ENCODE results near the gene BLOC1S4.
"Not testable (repeated sequence)": the region's sequence is repeated elsewhere in the genome, so short reads cannot be mapped to it uniquely, and the experiment has no call there.

Gene BLOC1S4

DNA sequence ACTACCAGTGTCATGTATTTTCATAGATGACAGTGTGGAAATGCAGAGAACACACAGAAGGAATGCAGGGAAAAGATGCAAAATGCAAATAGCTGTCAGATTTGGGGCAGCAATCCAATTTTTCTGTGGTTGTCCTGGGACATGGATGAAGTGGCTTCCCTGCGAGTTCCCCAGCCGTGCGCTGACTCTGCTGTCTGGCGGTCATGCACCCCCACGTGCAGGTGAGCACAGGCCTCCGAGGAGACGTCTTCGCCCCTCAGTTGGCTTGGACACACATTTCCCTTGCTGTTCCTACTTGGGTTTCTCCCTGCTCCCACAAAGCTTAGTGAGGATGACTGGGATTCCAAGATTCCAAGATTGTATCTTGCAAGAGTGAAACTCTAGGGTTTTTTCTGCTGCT, 24.4 kb downstream of the BLOC1S4 start:
- DNase-seq (ENCODE audit: low read depth in 3 of 3): no peak

GRCh38 chr4:6742507-6742906, 26.5 kb downstream of the BLOC1S4 start:
- DNase-seq (ENCODE audit: low read depth in 3 of 3): no peak

DNA sequence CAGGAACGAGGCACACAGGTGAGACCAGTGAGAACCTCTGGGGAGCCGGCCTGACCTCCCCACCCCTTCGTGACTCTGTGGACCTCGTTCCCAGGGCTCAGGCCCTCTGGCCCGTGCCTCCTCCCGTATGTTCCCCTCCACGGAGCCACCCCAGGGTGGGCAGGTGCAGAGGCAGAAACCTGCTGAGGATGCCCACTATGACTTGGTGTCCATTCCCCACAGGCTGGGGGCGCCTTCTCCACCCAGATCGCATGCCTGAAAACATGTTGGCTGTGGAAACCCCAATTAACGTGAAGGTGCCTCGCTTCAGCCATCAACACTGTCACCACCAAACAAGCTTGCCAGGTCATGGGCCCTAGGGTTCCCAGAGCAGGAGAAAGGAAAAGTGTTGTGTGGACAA, 27.0 kb downstream of the BLOC1S4 start:
- DNase-seq (ENCODE audit: low read depth in 3 of 3): no peak

DNA sequence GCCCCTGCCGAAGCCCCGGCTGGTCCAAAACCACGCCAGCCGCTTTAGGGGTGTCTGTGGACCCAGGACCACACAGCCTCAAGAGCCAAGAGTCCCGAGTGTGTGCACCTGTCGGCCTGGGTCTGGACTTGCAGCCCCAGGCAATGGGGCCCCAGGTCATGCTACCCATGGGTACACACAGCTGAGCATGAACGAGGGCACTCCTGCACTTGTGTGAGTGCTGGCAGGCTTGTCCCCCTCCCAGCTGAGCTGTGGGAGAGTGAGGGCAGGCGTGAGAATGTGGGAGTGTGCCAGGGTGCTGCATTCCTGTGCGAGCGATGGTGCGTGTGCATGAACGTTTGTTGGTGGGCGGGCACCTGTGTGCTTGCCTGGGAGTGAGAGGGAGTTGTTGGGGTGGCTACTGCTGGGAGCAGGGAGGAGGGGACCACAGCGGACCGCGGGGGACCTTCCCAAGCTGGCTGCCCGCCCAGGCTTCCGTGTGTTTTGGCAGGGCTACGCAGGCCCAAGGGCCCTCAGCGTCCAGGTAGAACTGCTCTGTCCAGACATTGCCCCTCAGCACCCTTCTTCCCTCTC, 30.8 kb downstream of the BLOC1S4 start:
- no peak for DNase-seq (ENCODE audit: low read depth in 3 of 3)

GRCh38 chr4:6747294-6748051, 31.5 kb downstream of the BLOC1S4 start:
- no peak for DNase-seq (ENCODE audit: low read depth in 3 of 3)

- no peak for DNase-seq (ENCODE audit: low read depth in 3 of 3)
Measured at GRCh38 chr4:6748286-6748685, 32.3 kb downstream of the BLOC1S4 start.

DNA sequence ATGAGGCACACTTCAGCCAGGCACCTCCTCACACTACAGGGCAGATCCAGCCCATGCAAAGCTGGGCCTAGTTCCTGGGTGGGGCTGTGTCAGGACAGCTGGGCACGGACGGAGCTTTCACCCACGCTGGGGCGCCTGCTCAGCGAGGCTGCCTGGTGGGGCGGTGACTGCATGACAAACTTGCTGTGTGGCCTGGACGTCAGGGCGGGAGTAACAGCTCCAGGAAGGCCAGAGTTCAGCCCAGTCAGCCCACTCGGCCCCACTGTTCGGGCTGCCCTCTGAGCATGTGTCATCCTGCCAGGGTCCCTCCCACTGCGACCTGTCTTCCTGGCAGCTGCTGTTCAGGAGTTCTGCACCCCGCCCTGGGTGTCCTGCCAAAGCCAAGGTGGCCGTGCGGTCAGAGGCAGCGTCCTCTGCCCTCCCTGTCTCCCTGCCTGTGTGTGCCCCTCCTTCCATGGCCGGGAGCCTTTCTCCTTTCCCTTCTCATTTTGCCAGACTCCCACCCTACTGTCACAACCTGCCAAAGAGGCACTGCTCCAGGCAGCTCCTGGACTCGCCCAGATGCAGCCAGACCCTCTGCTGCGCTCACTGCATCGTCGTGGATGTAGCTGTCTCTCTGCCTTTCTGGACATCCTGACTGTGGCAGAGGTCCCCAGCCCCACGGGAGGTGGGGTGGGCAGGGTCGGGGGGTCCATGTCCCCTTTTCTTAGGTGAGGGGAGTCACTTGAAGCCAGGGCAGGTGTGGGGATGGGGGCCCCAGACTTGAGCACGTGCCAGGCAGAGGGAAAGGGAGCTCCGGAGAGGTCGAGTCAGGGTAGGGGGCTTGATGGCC, 33.6 kb downstream of the BLOC1S4 start:
- DNase-seq (ENCODE audit: low read depth in 3 of 3): no peak

DNA sequence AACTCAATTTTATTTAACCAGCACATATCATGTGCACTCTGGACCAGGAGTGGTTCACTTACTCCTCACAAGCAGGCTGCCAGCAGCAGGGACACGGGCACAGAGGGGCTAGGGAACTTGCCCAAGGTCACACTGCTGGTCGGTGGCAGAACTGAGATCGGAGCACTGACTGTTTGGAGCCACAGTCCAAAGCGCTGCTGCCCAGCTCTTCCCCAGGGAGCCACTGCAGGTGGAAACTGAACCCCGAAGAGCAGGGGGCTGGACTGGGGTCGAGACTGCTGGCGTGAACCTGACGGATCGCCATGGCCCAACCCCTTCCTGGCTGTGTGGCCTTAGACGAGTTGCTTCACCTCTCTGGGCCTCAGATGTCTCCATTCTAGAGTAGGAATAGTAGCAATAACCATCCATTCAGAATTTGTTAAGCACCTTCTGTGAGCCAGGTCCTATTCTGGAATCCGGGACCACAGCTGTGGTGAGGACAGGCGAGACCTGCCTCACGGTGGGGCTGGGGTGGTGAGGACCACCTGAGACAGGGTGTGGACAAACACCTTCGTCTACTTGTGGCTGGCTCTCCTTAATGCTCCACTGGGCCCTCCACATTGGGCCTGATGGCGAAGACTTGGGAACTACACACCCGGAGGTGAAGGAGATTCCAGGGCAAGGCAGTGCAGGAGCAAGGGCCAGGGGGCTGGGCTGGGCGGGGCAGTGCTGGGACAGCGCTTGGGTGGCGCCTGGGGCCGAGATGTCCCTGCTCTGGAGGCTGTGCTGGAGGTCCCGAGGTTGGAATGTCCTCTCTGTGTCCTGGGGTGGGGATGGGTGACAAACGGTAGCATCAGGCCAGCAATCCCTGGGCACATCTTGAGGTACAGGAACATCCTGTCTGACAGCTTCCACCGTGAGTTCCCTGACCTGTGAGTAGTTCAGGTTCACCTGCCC, 34.6 kb downstream of the BLOC1S4 start:
- DNase-seq (ENCODE audit: low read depth in 3 of 3): no peak

DNA sequence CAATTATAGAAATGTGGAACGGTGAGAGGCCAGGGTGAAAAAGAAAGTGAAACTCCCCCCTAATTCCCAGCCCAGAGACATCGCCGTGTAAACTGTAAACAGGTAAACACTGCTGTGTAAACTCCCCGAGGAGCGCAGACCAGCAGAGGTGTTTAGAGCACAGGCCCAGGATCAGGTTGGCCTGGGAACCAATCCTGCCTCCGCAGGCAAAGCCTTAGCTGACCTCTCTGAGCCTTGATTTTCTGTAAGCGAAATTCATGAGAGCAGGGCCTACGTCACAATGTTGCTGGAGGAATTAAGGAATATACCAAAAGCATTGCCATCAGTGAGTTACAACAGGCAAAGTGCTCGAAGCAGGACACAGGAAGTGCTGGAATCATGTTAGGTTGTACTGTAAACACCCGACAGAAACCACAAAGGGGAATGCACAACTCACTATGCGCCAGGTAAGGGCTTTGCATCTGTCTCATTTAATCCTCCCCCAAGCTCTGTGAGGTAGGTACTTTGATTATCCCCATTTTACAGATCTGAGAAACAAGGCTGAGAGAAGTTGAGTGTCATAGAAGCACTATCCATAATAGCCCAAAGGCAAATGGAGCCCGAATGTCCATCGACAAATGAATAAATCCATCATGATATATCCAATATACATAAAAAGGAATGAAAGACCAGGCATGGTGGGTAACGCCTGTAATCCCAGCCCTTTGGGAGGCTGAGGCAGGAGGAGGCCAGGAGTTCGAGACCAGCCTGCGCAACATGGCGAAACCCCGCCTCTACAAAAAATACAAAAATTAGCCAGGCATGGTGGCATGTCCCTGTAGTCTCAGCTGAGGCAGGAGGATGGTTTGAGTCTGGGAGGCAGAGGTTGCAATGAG, 35.9 kb downstream of the BLOC1S4 start:
- no peak for DNase-seq (ENCODE audit: low read depth in 3 of 3)

DNA sequence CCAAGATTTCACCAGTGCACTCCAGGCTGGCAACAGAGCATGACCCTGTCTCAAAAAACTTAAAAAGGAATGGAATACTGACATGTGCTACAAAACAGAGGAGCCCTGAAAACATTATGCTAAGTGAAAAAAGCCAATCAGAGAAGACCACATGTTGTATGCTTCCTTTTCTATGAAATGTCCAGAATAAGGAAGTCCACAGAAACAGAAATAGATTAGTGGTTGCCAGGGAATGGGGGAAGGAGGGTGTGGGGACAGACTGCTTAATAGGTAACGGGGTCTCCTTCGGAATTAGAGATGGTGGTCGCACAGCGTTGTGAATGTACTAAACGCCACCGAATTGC, 36.5 kb downstream of the BLOC1S4 start:
- no peak for DNase-seq (ENCODE audit: low read depth in 3 of 3)

DNA sequence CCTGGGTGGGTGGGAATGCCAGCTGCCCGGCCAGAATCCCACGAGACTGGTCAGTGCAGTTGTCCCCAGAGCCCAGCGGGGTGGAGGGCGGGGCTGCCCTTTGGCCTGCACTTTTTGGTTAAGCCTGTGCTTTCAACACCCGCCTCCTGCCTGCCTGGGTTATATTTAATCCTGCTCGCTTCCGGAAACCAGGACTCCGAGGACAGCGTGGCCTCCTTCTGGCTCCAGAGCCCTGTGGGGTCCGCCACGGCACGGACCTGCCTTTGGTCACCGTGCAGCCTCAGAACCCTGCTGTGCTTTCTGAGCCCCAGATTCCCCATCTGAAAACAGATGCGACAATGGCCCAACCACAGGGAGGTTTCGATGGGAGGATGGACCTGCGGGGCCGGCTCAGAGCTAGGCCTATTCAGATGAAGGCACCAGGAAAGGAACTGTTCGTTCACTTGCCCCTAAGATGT, 37.2 kb downstream of the BLOC1S4 start:
- no peak for DNase-seq (ENCODE audit: low read depth in 3 of 3)

GRCh38 chr4:6753891-6754290, 37.9 kb downstream of the BLOC1S4 start:
- no peak for DNase-seq (ENCODE audit: low read depth in 3 of 3)

DNA sequence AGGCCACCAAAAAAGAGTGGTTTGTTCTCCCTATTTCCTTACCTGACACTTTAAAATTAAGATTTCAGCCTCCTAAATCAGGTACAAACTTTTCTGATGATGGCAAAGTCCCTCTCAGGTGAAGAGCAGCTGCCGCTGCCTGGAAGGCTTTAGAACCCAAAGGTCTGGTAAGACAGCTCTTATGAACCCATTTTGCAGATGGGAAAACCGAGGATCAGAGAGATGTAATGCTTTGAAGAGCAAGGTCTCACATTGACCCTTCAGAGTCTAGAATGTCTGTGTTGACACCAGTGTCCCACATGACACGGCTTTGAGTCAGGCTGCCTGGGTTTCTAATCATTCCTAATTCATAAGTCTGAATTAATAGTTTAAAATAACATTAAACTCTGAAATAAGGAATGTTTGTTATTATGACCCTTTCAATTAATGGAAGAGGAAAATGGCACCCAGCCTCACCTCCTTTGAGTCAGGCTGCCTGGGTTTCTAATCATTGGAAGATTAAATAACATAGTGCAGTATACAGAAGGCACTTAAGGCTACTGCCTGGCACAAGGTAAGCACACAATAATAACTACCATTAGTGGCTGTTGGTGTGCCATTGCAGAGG, 38.6 kb downstream of the BLOC1S4 start:
- DNase-seq (ENCODE audit: low read depth in 3 of 3): no peak

DNA sequence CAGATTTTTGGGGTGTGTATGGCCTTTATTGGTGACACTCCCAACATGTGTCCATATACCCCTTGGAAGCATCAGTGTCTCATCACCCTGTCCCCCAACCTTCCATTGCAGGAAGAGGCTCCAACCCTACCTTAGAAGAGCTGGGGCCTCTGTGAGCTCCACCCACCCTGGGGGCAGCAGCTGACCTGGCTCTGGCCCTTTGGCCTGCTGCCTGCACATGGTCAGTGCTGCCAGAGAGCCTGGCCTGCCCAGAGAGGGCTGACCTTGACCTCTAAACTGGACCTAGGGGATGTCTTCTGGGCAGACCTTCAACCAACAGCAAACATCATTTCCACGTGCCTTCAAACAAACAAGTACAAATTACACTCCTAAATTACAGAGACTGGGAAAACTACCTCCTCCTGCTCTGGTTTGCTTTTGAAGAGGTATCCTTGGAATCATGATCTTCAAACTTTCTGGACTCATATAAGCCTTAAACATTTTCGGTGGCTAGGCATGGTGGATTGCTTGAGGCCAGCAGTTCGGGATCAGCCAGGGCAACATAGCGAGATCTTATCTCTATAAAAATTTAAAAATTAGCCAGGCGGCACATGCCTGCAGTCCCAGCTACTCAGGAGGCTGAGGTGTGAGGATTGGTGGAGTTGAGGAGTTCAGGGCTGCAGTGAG, 39.2 kb downstream of the BLOC1S4 start:
- no peak for DNase-seq (ENCODE audit: low read depth in 3 of 3)

- DNase-seq (ENCODE audit: low read depth in 3 of 3): not testable (repeated sequence)
Measured at GRCh38 chr4:6756345-6756744, 40.4 kb downstream of the BLOC1S4 start.

DNA sequence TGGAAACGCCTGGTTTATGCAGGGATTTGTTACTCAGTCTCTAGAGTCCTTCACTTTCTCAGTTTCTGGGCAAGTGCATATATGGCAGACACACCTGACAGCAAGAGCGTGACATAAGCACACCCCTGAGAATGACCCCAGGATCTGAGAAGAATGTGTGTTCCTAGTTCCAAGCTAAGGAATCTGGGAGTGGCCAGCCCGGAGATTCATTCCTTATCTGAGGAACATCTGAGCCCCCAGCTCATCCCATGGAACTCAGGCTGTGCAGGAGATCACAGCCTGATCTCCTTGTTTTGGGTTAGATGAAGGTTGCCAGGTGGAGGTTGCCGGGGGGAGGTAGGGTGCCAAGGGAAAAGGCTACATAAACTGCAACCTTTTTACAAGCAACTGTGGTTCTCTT, 42.8 kb downstream of the BLOC1S4 start:
- DNase-seq (ENCODE audit: low read depth in 3 of 3): no peak

DNA sequence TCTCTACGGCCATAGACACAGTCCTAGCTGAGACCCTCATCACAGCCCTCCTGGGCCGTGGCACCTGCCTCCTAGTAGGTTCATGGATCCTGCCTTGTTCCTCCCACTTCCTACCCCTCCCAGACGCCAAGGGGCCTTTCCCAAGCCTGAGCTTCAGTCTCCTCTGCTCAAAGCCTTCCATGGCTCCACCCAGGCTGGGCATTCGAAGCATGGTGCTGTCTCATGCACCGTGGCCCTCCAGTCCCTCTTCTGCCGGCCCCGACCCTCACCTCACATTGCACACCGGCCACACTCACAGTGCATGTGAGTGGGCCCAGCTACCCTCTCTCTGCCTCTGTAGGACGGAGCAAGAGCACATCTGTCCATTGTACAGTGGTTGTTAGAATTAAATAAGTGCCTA, 44.9 kb downstream of the BLOC1S4 start:
- no peak for DNase-seq (ENCODE audit: low read depth in 3 of 3)

GRCh38 chr4:6761649-6762615, 46.0 kb downstream of the BLOC1S4 start:
- no peak for DNase-seq (ENCODE audit: low read depth in 3 of 3)

Measured in stimulated activated CD4-positive, alpha-beta T cell treated with anti-CD3 and anti-CD28 coated beads, TNF-alpha, amount 100 ng/mL, for 4 hours (primary cell).